HG03103 (cell line): ENCODE data around the gene CFL1.
"Not testable (repeated sequence)": the region's sequence is repeated elsewhere in the genome, so short reads cannot be mapped to it uniquely, and the experiment has no call there.

ENCODE experiments used
- ATAC-seq: cut with Tn5 transposase; IDR thresholded peaks from one replicate; pipeline ENCODE4 v1.9.1; 2021; ENCODE audit warnings: low read depth; ENCODE audit not compliant: unreplicated experiment

The CFL1 gene

DNA sequence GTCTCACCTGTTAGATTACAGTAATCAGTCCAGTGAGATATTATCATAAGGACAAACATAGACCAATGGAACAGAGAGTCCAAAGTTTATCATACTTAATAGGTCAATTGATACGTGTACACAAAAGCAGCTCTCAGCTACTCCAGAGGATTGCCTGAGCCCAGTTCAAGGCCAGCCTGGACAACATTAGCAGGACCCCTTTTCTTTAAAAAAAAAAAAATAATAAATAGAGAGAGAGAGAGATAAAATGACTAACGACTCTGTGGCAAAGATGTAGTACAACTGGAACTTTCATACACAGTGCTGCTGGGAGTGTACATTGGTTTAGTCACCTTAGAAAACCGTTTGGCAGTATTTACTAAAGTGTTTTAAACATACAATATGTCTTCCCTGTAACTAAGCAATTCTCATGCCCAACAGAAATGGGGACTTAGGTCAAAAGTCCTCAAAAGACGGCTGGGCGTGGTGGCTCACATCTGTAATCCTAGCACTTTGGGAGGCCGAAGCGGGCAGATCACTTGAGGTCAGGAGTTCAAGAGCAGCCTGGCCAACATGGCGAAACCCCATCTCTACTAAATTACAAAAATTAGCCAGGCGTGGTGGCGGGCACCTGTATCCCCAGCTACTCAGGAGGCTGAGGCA lies 13.6 kb downstream of the CFL1 start:
- no peak for ATAC-seq

DNA sequence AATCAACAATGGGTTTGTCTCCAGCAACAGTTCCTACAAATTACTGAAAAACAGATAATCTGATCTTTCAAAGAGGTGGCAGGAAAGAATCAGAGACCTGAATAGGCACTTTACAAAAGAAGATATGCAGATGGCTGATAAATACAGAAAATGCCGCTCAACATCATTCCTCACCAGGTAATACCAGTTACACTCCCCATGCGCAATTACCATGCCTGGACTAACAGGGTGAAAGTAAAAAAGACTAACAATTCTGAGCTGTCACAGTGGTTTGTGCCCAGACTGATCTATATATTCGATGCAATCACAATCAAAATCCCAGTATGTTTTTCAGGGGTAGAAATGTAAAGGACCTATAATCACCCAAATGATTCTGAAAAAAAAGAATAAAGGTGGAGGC lies 14.2 kb downstream of the CFL1 start:
- ATAC-seq, result no peak

DNA sequence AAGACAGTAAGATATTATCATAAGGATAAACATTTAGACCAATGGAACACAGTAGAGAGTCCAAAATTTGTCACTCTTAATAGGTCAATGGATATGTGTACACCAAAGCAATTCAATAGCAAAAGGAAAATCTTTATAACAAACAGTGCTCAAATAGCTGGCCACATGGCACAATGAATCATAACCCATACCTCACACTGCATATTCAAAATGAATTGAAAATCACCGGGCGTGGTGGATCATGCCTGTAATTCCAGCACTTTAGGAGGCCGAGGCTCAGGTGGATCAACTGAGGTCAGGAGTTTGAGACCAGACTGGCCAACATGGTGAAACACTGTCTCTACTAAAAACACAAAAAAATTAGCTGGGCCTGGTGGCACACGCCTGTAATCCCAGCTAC lies 15.8 kb downstream of the CFL1 start:
- no peak for ATAC-seq

DNA sequence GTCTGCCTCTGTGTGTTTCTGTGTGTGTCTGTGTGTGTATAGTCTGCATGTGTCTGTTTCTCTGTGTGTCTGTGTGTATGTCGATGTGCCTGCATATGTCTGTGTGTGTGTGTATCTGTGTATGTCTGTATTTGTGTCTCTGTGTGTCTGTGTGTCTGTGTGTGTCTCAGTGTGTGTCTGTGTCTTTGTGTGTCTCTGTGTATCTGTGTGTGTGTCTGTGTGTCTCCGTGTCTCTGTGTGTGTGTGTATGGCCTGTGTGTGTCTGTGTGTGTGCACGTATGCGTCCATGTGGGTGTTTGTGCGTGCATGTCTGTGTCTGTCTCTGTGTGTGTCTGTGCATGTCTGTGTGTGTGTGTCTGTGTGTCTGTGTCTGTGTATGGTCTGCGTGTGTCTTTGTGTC lies 23.8 kb downstream of the CFL1 start:
- no peak for ATAC-seq

DNA sequence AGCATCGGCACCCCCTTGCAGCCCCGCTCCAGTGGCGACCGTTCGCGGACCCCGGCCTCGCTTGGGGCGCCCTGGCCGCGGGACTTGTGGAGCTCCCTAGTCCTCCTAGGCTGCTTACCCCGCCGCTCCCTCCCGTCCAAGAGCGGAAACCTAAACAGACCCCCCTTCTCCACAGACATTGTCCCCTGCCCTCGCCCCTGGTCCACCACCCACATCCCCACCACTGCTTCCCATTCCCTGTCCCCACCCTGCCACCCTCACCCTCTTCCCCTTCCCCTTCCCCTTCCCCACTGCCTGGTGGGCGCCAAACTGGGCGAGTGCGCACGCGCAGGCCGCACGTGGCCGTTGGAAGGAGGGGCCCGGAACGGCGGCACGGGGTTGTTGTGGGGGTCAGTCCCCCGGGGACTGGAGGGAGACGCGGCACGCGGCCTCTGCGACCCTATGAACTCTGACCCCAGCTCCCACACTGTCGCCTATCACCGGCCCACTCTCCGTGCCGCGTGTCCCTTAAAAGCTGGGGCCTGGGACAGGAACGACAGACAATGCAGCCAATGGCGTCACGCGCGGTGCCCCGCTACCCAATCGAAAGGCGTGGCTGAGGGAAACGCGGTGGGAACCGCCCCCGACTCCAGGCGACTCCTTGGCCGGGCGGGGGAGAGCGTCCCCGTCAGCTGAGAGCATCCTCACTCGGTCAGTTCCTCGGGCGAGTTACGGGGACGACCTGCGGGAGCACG lies 24.5 kb downstream of the CFL1 start, which contains the start of gene SNX32:
SNX32 (plus strand) TSS at position 667 of the 734 bp plus-strand sequence. CDS start 103 bp downstream, outside the sequence.
- ATAC-seq, result peak; percentile 88

DNA sequence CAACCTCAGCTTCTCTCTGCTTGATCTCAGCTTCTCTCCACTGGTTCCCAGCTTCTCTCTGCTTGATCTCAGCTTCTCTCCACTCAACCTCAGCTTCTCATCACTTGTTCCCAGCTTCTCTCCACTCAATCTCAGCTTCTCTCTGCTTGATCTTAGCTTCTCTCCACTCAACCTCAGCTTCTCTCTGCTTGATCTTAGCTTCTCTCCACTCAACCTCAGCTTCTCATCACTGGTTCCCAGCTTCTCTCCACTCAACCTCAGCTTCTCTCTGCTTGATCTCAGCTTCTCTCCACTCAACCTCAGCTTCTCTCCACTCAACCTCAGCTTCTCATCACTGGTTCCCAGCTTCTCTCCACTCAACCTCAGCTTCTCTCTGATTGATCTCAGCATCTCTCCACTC lies 25.7 kb downstream of the CFL1 start:
- not testable (repeated sequence) for ATAC-seq

DNA sequence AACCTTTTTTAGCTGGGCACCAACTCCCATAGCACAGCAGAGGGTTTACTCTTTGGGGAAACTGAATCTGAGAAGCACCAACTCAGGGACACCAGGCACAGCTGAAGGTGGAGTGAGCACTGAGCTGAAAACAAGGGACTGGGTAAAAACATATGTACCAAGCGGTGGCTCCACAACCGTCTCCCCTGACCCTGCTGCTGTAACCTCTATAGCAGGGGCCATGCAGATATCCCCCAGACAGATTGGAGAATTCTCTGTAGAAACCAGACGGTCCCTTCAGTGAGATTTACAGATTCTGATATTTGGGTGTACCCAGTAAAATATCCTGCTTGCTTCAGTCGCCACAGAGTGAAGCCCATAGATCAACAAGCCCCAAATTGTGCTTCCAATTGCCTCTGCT lies 28.5 kb downstream of the CFL1 start:
- ATAC-seq, result no peak

DNA sequence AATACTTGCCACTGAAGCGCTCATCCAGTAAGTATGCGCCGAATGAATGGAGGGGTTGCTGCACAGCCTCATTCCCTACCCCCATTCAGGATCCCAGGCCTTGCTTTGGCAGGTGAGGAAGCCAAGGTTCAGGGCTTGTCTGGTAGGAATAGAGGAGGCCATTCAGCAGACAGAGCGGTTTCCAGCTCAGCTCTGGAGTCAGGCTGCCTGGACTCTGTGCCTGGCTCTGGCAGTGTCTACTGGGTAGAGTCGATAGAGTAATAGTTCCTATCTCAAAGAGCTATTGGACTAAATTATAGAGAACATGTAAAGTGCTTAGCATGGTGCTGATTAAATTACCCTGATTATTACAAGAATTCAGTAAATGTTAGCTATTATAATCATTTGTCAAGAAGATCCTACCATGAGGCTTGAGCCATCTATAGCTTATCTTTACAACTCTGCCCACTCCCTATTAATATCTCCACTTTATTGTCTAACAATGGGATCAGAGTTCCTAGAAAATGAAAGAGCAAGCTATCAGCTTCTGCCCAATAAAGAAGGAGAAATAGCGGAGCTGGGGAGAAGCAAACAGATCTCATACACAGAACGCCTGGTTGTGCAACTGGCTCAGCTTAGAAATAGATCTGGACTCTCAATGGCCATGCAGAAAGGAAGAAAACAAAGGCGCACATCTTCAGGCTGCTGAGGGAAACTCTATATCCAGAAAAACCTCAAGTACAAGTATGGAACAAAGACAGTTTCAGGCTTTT lies 30.8 kb downstream of the CFL1 start:
- ATAC-seq, result no peak

DNA sequence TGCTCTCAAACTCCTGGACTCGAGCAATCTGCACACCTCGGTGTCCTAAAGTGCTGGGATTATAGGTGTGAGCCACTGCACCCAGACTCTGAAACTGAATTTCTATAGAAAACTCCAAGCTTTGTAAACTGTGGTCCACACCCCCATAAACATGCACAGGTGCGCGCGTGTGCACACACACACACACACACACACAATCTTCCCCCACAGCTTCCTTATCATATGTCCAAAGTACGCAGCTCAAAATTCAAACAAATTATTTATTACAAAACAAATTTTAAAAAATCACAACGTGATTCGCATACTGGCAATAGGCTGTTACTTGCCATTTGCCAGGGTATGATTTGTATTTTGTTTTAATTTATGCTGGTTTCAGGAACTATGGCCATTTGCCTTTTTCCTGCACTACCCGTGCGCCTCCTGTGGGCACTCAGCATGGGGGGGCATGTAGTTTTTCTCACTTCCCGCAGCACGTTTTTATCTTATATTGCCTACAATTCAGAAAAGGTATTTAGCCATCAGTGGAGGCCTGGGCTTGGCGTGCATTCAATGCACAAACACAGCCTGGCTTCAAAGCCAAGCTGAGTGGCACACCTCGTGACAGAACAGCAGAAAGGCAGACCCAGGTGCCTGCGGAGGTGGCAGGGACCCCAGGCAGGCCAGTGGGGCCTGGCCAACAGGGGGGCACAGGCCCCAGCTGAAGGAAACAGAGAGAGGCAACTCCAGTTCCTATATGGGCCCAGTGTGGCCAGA lies 35.0 kb downstream of the CFL1 start:
- no peak for ATAC-seq

DNA sequence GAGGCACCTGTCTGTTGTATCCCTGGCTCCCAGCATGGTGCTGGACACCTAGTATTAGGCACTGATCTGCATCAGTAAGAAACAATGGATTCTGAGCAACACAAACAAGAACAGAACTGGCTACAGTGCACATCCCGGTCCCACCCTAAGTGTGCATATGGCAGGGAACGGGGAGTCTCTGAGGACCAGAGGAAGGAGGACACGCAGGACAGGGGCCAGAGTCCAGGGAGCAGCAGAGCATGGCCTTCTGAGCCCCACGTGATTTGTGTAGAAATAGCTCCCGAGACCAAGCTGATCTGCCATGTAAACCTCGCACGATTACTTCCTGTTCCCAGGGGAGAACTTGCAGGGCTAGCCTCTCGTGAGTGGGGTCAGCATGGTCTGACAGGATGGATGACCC lies 36.9 kb downstream of the CFL1 start:
- no peak for ATAC-seq

DNA sequence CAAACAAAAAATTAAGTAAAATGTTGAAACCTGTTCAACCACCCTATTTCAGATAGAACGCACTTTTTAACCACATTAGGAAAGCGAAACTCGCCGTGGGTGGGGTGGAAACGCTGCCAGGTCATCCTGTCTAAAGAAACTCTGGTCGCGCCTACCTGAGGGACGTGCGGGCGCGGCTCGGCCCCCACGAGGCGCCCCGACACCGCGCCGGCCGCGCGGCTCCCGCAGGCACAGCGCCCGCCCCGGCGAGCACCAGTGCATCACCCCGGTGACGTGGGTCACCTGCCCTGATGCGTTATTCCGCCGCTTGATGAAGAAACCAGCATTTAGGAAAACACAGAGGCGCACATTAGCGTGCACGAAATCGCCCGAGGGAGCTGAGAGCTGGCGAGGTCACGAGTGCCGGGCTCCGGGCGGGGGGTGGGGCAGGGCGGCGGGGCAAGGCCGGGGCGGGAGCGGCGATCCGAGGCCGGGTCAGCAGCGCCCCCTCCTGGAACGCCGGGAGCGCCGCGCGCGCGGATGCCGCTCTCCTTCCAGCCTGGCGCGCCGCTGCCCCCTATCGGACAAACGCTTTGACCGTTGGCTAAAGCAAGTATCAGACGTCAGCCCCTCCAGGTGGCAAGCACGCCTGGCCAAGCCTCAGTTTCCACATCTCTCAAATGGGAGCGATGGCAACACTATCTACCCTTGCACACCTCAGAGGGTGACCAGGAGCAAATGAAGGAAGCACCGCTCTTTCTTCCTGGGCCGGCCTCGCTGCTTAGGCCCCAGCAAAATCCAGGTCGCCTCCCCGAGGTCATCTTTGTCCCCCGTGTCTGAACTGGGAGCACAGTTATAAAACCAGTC lies 39.9 kb downstream of the CFL1 start:
- peak; percentile 76 for ATAC-seq

DNA sequence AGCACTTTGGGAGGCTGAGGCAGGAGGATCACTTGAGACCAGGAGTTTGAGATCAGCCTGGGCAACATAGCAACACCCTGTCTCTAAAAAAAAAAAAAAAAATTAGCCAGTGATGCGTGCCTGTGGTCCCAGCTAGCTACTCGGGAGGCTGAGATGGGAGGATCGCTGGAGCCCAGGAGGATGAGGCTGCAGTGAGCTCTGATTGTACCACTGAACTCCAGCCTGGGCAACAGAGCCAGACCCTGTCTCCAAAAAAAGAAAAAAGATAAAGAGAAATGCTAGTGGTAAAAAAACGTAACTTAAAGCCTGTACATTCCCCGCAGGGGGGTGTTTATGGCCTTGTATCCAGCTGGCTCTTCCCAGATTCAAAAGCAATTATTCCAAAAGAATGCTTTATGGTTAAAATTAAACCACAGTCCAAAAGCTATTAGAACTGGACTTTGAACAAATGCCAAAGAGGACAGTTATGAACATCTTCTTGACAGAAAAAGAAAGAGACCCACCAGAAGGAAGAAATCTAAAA lies 40.6 kb downstream of the CFL1 start:
- ATAC-seq, result no peak

DNA sequence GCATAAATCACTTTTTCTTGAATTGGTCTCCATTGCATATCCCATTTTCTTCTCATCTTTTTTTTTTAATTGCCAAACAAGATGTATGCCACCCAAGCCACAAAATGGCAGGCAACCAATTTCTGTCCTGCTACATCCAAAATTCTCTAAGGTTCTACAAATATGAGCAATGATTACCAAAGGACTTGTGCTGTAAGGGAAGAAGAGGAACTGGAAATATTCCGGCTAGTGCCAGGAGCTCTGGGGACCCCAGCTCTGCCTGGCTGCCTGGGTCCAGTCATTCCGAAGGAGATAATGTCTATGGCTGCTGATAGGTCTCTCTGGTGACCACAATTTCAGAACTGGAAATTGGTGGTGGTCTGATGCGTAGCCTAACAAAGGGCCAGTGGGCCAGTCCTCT lies 41.3 kb downstream of the CFL1 start:
- no peak for ATAC-seq

DNA sequence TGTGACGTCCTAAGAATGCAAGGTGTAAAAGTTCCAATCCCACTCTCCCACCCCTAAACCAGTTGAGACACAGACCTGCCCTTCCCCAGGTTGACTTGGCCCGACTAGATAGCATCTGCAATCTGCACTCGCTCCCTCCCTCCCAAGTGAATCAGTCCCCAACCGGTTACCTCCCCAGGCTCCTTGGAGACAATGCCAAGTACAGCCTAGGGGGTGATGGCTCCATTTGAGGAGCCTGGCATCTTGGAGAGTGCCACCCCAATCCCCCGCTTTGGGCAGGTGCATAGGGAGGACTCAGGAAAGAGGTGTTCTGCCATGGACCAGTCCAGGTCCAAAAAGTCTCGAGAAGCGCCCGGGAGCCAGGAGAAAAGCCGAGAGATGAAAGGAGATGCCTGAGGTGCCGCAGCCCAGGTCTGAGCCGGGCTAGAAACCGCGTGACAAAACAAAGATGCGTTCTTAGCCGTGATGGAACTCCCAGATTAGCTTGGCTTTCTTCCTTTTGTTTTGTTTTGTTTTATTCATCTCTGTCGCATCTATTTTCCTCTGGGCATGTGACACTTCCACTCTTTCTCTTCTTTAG lies 42.9 kb downstream of the CFL1 start:
- ATAC-seq, result no peak

DNA sequence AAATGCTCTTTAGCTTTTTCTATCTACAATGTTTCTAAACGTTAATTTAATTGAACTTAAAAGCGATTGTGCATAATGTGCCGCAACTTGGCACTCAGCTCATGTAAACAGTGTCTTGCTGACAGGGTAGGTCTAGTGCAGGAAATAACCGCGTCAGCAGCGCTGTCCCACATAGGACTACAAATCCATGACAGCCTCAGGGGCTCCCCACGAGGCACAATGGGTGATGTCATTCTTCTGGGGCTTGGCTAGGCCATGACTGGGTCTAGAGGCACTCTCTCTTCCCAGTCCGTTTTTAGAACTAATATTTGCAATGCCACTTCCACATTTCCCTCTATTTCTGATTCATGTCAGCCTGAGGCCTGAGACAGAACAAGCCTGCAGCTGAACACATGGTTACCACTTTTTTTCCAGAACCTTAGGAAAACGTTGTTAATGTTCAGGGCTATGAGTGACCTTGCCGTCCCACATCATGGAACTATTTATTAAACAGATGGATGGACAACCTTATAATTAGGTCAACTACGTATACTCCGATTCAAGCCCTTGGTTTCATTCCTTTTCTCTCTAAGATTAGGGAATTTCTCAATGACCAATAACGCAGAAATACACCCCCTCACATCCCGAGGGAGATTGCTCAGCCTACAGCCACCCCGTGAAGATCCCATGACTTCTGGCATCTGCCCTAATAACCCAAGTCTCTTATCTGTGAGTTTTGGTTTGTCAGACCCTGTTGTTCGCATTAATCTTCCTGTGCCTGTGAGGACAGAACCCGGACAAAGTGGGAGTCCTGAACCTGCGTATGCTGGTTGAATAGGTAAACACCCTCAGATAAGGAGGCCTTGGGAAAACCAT lies 43.6 kb downstream of the CFL1 start:
- ATAC-seq, result no peak

DNA sequence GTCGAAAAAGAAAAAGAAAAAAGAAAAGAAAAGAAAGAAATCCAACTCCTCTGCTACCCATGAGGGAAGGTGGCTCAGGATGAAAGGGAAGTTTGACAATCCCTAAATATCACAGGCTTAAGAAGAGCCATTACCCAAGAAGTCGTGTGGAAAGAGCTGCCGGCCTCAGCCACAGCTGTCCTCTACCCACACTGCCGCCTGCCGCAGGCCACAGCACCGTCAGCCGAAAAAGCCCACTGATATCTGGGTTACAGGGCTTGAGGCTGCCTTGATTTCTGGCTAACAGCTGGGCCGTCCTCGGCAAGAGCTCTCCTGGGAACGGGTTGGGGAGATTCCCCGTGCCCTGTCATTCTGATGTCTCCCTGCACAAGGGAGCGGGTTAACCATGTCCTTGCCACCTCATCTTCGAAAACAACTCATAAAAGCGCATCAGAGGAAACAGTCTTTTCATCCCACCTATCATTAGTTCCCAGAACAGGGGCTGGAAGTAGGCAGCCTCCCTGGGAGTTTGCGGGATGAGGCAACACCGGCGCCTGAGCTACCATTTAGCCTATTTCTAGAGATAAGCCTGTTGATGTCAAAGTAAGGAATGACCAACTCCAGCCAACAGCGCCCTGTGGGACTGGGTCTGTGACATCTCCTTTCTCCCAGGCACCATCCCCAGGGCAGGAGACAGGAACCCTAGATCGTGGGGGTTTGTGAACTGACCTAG lies 46.1 kb downstream of the CFL1 start:
- no peak for ATAC-seq

DNA sequence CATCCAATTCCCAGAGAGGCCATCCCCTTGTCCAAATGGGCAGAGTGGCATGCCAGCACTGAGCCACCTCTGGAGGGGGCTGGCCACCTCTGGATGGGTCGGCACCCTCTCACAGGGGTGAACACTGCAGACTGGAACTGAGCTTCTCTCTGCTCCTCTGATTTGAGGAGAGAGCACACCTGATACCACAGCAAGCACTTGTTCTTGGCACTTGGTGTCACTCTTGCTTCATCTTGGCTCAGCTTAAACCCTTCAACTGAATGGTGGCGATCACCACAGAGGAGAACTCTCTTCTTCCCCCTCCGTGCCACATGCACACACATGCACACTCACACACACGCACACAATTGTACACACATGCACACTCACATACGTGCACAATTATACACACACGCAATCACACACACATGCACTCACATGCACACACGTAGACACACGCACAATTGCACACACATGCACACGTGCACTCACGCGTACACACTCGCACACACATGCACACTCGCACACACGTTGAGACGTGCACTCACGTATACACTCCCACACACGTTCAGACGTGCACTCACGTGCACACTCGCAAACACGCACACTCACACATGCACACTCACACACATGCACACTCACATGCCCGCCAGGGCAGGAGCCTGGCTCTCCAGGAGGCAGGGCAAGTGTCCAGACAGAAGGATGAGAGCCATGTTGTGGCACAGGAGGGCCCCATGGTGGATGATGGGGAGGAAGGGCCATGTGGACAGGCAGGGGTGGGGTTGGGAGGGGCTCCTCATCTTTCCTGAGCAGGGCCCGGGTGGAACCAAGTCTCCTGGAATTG lies 47.7 kb downstream of the CFL1 start:
- no peak for ATAC-seq
